ENCODE data around the gene TRPV6. TPM values are rescaled to one million over a fixed set of nuclear protein-coding genes. Genes with fewer than 3 reads are reported as not detected.

Gene TRPV6
- polyA plus RNA-seq, 1 experiment = not detected

GRCh38 chr7:142880876-142881505 is 4.6 kb downstream of the TRPV6 start:
- H3K27me3 ChIP-seq (ENCODE audit: control insufficient read depth, insufficient read depth, low read length) = peaks cover 2% of the 10 kb centered on the region
- POLR2A ChIA-PET = no interaction called here

GRCh38 chr7:142879060-142879459 is 6.5 kb downstream of the TRPV6 start:
- H3K36me3 ChIP-seq (ENCODE audit: control insufficient read depth, insufficient read depth, low read length) = no peaks in the 10 kb centered on the region
- CTCF ChIA-PET = interaction anchor here (1.3 to 2.7 kb wide), 3 partner anchors 123 to 336 kb away, joined by 3 to 22 read pairs (median 17); no protein-coding TSS in a partner anchor
- TF ChIP-seq CTCF (IDR thresholded peaks at IDR 0.05; ENCODE audit: insufficient read depth, low read depth, low read length) = no peak
- peaks cover 2% of the 10 kb centered on the region for H3K27me3 ChIP-seq (ENCODE audit: control insufficient read depth, insufficient read depth, low read length)
- POLR2A ChIA-PET = no interaction called here
- H3K4me3 ChIP-seq (ENCODE audit: low read depth, low read length) = no peak overlapping the region
- no peak for DNase-seq (ENCODE audit: low read depth)

More at GRCh38 chr7:142880876-142881505, 4.6 kb downstream of the TRPV6 start:
- peak; percentile 86 for TF ChIP-seq CTCF (IDR thresholded peaks at IDR 0.05; ENCODE audit: insufficient read depth, low read depth, low read length)
- CTCF ChIA-PET = interaction anchor here (0.8 to 3.1 kb wide), 18 partner anchors 9 to 419 kb away, joined by 3 to 22 read pairs (median 3); no protein-coding TSS in a partner anchor
- Histone ChIP-seq H3K4me3 (ENCODE audit: low read depth, low read length) (no peak overlapping the region), H3K36me3 (ENCODE audit: control insufficient read depth, insufficient read depth, low read length) (no peaks in the 10 kb centered on the region)
- no peak for DNase-seq (ENCODE audit: low read depth)

GRCh38 chr7:142878315-142878714 is 7.2 kb downstream of the TRPV6 start:
- CTCF ChIA-PET = interaction anchor here (2.3 kb wide), 1 partner anchor 124 kb away, joined by 17 read pairs; no protein-coding TSS in a partner anchor

GRCh38 chr7:142876991-142877910 is 8.3 kb downstream of the TRPV6 start:
- CTCF ChIA-PET = interaction anchor here (1.3 kb wide), 1 partner anchor 338 kb away, joined by 5 read pairs; no protein-coding TSS in a partner anchor
- Histone ChIP-seq H3K4me3 (ENCODE audit: low read depth, low read length) (no peak overlapping the region), H3K36me3 (ENCODE audit: control insufficient read depth, insufficient read depth, low read length) (no peaks in the 10 kb centered on the region), H3K27me3 (ENCODE audit: control insufficient read depth, insufficient read depth, low read length) (peaks cover 2% of the 10 kb centered on the region)
- TF ChIP-seq CTCF (IDR thresholded peaks at IDR 0.05; ENCODE audit: insufficient read depth, low read depth, low read length) = no peak
- POLR2A ChIA-PET = no interaction called here
- DNase-seq (ENCODE audit: low read depth) = no peak

More at GRCh38 chr7:142878315-142878714, 7.2 kb downstream of the TRPV6 start:
- no peak for DNase-seq (ENCODE audit: low read depth)
- Histone ChIP-seq H3K4me3 (ENCODE audit: low read depth, low read length) (no peak overlapping the region), H3K36me3 (ENCODE audit: control insufficient read depth, insufficient read depth, low read length) (no peaks in the 10 kb centered on the region), H3K27me3 (ENCODE audit: control insufficient read depth, insufficient read depth, low read length) (peaks cover 2% of the 10 kb centered on the region)
- POLR2A ChIA-PET = no interaction called here
- TF ChIP-seq CTCF (IDR thresholded peaks at IDR 0.05; ENCODE audit: insufficient read depth, low read depth, low read length) = no peak
